NCI-H1694 (cell line): Measurements from ENCODE around the gene SCP2D1.
"Not testable (repeated sequence)": the region's sequence is repeated elsewhere in the genome, so short reads cannot be mapped to it uniquely, and the experiment has no call there.

Experiments used
- DNase-seq: peaks from one replicate; lab custom pipeline; 2025; lab: John Stamatoyannopoulos, UW

SCP2D1 gene

GRCh38 chr20:18813483-18813882 is at the start of gene SCP2D1:
Gene SCP2D1, plus strand, starts transcription at chr20:18813783. Its CDS starts 33 bp downstream, at chr20:18813816.
- no peak for DNase-seq

GRCh38 chr20:18767676-18768075 is 45.9 kb upstream of the SCP2D1 start:
- DNase-seq: no peak

- no peak for DNase-seq
These were observed 40.0 kb upstream of the SCP2D1 start for GRCh38 chr20:18773566-18773965.

GRCh38 chr20:18774207-18774606 is 39.4 kb upstream of the SCP2D1 start:
- DNase-seq: no peak

GRCh38 chr20:18775633-18776032 is 38.0 kb upstream of the SCP2D1 start:
- no peak for DNase-seq

- DNase-seq: no peak
These were observed 34.7 kb upstream of the SCP2D1 start for GRCh38 chr20:18778690-18779392.

GRCh38 chr20:18780385-18781130 is 33.0 kb upstream of the SCP2D1 start:
- no peak for DNase-seq

GRCh38 chr20:18781509-18781908 is 32.1 kb upstream of the SCP2D1 start:
- DNase-seq: no peak

GRCh38 chr20:18783385-18783959 is 30.1 kb upstream of the SCP2D1 start:
- no peak for DNase-seq

GRCh38 chr20:18787046-18787445 is 26.5 kb upstream of the SCP2D1 start:
- not testable (repeated sequence) for DNase-seq

- no peak for DNase-seq
These were observed 25.6 kb upstream of the SCP2D1 start for GRCh38 chr20:18788021-18788420.

GRCh38 chr20:18790787-18791186 is 22.8 kb upstream of the SCP2D1 start:
- no peak for DNase-seq

GRCh38 chr20:18793625-18794427 is 19.8 kb upstream of the SCP2D1 start:
- DNase-seq: peak; percentile 87

GRCh38 chr20:18794428-18794787 is 19.2 kb upstream of the SCP2D1 start:
- no peak for DNase-seq

GRCh38 chr20:18795366-18795765 is 18.2 kb upstream of the SCP2D1 start:
- no peak for DNase-seq

GRCh38 chr20:18796282-18796833 is 17.2 kb upstream of the SCP2D1 start:
- DNase-seq: no peak

- no peak for DNase-seq
These were observed 12.1 kb upstream of the SCP2D1 start for GRCh38 chr20:18801516-18801915.

- no peak for DNase-seq
These were observed 11.5 kb upstream of the SCP2D1 start for GRCh38 chr20:18802012-18802634.

- no peak for DNase-seq
These were observed 7.7 kb upstream of the SCP2D1 start for GRCh38 chr20:18805881-18806280.

- no peak for DNase-seq
These were observed 4.9 kb upstream of the SCP2D1 start for GRCh38 chr20:18808712-18809111.

- no peak for DNase-seq
These were observed 2.4 kb upstream of the SCP2D1 start for GRCh38 chr20:18811186-18811585.

- no peak for DNase-seq
These were observed 1.7 kb upstream of the SCP2D1 start for GRCh38 chr20:18811904-18812303.
